Activated T-helper 1 cell treated with anti-CD3 and anti-CD28 coated beads, Interleukin-2, amount 50 U/mL, for 16 hours (primary cell): ENCODE measurements around the gene KITLG.
"Not testable (repeated sequence)": the region's sequence is repeated elsewhere in the genome, so short reads cannot be mapped to it uniquely, and the experiment has no call there.

Source experiments
- DNase-seq, 2 donors: peaks; one replicate each; pipeline ENCODE4 v3.0.0-alpha.2; 2020; ENCODE audit warnings: low read depth in 1 of 2, low spot score in 1 of 2

Gene KITLG

DNA sequence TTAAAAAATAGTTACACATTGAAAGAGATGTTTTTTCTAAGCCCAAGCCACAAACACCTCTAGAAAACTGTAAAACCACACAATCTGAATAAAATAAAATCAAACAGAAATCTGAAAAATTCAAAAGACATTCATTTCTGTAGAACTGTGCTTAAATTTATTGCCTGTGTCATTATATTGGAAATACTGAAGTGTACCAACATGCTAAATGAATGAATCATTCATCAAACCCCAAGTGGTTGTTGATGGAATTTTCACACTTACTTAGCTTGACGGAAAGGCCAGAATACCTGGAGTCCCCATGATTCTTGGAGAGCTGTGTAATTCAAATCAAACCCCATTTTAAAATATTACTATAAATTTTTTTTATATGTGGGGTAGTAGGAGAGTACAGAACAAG lies 2.7 kb downstream of the KITLG start:
- DNase-seq: no peak

DNA sequence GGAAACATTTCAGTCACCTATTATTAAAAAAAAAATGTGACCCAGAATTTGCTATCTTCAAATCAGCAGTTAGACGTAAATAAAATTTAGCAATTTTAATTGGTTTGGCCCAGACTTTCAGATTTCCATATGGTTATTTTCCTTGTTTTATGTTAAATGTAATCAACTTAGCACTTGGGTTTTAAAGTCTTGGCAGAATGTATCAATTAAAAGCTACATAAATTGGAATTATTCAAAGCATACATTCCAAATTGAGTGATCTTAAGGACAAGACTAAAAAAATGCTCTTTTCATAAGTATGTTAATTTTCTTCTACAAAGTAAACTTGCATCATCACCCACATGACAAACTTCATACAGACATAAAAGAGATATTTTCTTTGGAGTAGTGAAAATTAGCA lies 3.4 kb downstream of the KITLG start:
- no peak for DNase-seq

- no peak for DNase-seq
These were observed 4.8 kb downstream of the KITLG start for GRCh38 chr12:88575361-88575970.

GRCh38 chr12:88574278-88574677 lies 6.0 kb downstream of the KITLG start:
- no peak for DNase-seq

GRCh38 chr12:88573583-88573982 lies 6.7 kb downstream of the KITLG start:
- DNase-seq: no peak

DNA sequence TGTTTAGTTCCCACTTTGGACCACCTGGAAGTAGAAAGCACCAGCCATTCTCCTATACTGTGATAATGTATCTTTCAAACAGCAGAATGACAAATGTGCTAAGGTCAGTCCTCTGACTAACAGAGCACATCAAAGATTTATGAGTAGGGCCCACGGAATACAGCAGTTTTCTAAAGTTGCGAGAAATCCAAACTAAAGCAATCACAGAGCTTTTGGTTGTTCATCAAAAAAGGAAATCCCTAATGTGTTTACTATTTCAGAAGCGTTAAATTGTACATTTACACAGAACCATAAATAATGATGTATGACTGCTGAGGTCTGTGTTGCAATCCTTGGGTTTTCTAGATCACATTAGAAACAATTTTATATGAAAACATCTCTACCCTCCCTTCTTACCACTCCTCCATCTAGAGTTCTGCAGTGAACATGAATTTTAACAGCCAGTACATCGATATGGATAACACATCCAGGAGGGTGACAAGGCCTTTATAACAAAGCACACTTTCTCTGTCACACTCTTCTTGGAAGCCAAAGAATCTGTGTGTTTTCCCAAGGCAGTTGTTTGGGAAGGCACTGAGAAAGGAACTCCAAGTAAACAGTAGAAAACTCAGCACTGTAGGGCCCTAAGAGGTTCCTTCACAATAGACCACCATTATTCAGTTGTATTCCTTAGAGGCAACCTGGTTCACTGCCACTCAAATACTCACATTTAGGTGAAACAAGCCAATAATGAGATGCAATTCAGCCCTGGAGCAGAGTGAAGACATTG lies 7.3 kb downstream of the KITLG start:
- no peak for DNase-seq

DNA sequence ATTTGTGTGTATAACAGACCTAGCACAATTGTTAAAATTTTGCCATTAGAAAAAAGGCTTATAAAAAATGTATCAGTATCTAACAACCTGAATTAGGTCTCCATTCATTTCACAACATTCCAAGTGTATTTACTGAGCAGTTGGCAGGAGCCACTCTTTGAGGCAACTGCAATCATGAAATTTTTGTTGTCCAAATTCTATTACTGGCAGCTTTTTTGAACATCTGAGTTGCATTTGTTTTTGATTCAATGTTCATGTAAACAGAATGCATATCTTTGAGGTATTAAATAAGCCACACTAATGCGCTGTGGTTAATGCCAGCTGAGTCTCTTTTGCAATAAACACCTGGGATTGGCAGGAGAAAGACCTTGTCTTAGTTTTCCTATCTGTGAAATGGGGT lies 8.7 kb downstream of the KITLG start:
- DNase-seq: no peak

DNA sequence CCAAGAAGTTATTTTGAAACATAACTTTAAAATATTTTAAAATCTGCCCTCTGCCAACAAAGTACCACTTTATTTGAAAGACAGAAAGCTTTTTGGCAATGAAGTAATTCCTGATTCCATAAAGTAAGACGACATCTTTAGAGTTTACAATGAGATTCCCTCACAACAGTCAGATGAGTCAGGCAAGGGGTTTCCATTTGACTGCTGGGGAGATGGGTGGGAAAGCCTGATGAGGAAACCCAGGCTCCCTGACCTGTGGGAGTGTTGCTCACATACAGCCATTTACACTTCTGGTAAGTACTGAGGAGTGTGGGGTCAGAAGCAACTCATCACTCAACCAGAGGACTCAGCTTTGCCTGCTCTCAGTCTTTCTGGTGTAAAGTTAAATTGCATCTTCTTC lies 10.2 kb downstream of the KITLG start:
- no peak for DNase-seq

GRCh38 chr12:88566430-88566829 lies 13.8 kb downstream of the KITLG start:
- DNase-seq: no peak

- no peak for DNase-seq
These were observed 17.3 kb downstream of the KITLG start for GRCh38 chr12:88562846-88563582.

- no peak for DNase-seq
These were observed 18.1 kb downstream of the KITLG start for GRCh38 chr12:88562151-88562550.

DNA sequence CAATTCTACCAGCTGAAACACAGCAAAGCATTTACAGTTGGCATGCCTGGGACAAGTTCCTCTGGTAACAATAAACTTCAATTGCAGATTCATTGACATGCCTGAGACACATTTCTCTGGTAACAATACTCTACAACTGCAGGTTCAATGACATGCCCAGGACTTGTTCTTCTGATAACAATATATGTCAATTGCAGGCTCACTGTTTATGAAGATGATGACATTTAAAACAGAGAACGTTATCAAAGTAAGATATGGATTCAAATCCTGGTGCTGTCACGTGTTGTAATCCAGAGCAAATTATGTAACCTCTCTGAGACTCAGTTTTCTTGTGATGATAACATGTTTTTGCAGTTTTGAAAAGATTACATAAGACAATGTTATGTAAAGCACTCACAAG lies 20.5 kb downstream of the KITLG start:
- no peak for DNase-seq

GRCh38 chr12:88559199-88559598 lies 21.1 kb downstream of the KITLG start:
- DNase-seq: no peak

DNA sequence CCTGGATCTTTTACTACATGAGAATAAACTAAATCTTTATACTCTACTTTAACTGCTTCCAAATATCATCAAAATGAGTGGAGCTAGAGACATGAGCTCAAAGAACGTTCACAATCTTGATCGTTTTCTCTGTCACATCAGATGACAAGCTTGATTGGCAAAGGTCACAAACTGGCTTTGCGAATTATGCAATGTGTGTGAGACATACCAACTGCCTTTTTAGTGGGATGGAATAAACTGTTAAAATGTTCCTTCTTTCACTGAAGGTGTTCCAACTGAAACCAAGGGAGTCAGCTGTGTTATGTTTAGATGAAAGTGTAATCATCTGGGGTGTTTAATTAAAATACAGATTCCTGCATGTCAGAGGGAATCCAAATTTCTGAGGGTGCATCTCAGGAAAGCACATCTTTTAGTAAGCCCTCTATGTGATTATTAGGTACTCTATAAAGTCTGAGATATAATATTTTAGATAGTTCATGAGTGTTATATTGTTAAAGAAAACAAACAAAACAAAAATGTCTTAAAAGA lies 21.9 kb downstream of the KITLG start:
- DNase-seq: no peak

- no peak for DNase-seq
These were observed 24.0 kb downstream of the KITLG start for GRCh38 chr12:88556213-88556774.

- no peak for DNase-seq
These were observed 26.2 kb downstream of the KITLG start for GRCh38 chr12:88553941-88554658.

DNA sequence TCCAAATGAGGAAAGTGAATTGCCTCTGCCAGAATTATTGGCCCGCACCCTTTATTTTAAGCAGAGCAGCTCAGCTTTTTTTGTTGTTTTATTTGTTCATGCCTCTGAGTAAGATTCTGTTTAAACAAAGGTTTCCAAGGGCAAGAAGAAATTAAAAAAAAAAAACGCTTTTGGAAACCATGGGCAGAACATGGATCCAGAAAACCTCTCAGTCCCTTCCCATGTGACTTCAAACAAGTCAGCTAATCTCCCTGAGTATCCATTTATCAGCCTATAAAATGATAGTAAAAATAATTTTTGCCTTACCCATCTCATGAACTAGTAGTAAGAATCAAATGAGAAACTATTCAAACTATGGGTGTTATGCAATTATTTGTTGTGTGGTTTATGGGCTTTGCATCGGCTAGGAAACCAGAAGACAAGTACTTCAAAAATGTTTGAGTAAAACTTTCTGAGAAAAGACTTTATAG lies 27.6 kb downstream of the KITLG start:
- no peak for DNase-seq

DNA sequence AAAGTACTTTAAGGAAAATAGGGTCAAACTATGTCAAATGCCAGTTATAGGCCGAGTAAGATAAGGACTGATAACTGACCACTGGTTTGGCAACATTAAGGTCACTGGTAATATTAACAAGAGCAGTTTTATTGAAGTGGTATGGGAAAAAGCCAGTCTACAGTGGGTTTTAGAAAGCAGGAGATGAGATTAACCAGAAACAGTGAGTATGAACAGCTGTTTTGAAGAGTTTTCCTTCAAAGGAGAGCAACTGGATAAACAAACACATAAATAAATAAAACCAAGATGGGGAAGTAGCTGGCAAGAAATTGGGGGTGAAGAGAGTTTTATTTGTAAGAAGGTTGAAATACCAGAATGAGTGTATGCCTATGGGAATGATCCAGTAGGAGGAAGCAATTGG lies 30.3 kb downstream of the KITLG start:
- no peak for DNase-seq

DNA sequence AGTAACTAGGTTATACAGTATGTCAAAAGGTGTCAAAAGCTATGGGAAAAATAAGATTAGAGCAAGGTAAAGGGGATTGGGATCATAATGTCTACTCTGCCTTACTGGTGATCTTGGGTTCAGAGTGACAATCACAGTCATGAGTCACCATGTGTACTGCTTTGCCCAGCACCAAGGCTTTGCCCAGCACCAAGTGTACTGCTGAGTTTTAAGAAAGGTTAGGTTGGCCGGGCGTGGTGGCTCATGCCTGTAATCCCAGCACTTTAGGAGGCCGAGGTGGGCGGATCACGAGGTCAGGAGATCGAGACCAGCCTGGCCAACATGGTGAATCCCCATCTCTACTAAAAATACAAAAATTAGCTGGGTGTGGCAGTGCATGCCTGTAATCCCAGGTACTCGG lies 32.3 kb downstream of the KITLG start:
- DNase-seq: not testable (repeated sequence)

GRCh38 chr12:88546853-88547252 lies 33.4 kb downstream of the KITLG start:
- DNase-seq: no peak

GRCh38 chr12:88546226-88546625 lies 34.0 kb downstream of the KITLG start:
- DNase-seq: no peak
